C4-2B (cell line): Measurements from ENCODE around the gene ECSCR.

ENCODE experiments used
- ZFX ChIP-seq: fragments of 450-650 bp; IDR thresholded peaks from 2 replicates; pipeline ENCODE4 v1.6.1; 2017
- TF ChIP-seq, protein P1 (sequence below): fragments of 450-650 bp; conservative IDR thresholded peaks from 2 replicates; pipeline ENCODE4 v1.5.1; 2017; ENCODE audit warnings: mild to moderate bottlenecking

DNA sequence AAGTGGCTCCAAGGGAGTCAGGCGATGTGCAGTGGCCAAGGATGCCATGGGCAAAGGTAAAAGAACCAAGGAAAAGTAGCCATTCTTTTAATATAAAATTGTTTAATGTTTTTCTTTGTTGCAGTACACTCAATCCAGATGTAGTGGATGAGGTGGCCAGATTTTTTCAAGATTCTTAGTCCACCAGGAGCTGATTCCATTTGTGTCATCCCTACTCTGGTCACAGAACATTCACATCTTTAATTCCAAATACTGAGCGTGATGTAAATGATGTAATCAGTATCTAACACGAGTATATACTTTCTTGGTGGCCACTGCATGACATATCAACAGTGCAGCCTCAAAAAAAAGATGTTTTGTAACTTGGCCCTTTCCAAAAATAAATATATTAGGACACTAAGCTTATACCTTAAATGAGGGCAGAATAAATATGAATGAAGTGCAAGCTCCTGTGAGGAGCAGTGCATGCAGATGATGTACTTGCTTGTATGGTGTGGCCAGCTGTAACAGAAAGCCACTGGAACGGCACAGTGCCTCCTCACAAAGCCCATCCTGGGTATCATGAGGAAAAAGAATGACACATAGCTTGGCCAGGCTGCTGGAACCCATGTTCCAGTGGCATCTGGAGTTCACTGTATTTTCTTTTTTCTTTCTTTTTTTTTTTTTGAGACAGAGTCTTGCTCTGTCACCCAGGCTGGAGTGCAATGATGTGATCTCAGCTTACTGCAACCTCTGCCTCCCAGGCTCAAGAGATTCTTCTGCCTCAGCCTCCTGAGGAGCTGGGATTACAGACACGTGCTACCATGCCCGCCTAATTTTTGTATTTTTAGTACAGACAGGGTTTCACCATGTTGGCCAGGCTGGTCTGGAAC, 52.2 kb downstream of the ECSCR start:
- TF ChIP-seq, protein P1, sequence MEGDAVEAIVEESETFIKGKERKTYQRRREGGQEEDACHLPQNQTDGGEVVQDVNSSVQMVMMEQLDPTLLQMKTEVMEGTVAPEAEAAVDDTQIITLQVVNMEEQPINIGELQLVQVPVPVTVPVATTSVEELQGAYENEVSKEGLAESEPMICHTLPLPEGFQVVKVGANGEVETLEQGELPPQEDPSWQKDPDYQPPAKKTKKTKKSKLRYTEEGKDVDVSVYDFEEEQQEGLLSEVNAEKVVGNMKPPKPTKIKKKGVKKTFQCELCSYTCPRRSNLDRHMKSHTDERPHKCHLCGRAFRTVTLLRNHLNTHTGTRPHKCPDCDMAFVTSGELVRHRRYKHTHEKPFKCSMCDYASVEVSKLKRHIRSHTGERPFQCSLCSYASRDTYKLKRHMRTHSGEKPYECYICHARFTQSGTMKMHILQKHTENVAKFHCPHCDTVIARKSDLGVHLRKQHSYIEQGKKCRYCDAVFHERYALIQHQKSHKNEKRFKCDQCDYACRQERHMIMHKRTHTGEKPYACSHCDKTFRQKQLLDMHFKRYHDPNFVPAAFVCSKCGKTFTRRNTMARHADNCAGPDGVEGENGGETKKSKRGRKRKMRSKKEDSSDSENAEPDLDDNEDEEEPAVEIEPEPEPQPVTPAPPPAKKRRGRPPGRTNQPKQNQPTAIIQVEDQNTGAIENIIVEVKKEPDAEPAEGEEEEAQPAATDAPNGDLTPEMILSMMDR, result no peak
- no peak for TF ChIP-seq ZFX
